Parathyroid adenoma (tissue), 2 donors: Measurements from ENCODE around the gene GID8.

ENCODE experiments used
- H2AFZ ChIP-seq: fragments of 300-600 bp; sonication (generic); one replicate; pipeline ENCODE4 v1.7.0; 2017; ENCODE audit warnings: antibody characterized with exemption, mild to moderate bottlenecking
- H3K27ac ChIP-seq: fragments of 300-600 bp; sonication (generic); one replicate; pipeline ENCODE4 v1.7.0; 2017
- H3K27me3 ChIP-seq: fragments of 300-600 bp; sonication (generic); one replicate; pipeline ENCODE4 v1.7.0; 2017; ENCODE audit warnings: low read length; ENCODE audit not compliant: control insufficient read depth, insufficient read depth
- H3K36me3 ChIP-seq: fragments of 300-600 bp; sonication (generic); one replicate; pipeline ENCODE4 v1.7.0; 2017; ENCODE audit warnings: low read length; ENCODE audit not compliant: control insufficient read depth, insufficient read depth
- H3K4me1 ChIP-seq: fragments of 300-600 bp; sonication (generic); one replicate; pipeline ENCODE4 v1.7.0; 2017; ENCODE audit warnings: control low read depth
- H3K4me2 ChIP-seq: fragments of 300-600 bp; sonication (generic); one replicate; pipeline ENCODE4 v1.7.0; 2017; ENCODE audit warnings: low read length
- H3K4me3 ChIP-seq: fragments of 300-600 bp; sonication (generic); one replicate; pipeline ENCODE4 v1.7.0; 2017; ENCODE audit warnings: low read depth, low read length
- H3K79me2 ChIP-seq: fragments of 300-600 bp; sonication (generic); one replicate; pipeline ENCODE4 v1.7.0; 2017; ENCODE audit warnings: control low read depth
- H3K9ac ChIP-seq: fragments of 300-600 bp; sonication (generic); one replicate; pipeline ENCODE4 v1.7.0; 2017; ENCODE audit warnings: mild to moderate bottlenecking
- H3K9me3 ChIP-seq: fragments of 300-600 bp; sonication (generic); one replicate; pipeline ENCODE4 v1.7.0; 2017; ENCODE audit warnings: low read length; ENCODE audit not compliant: control insufficient read depth
- TF ChIP-seq, protein P1 (sequence below): fragments of 300-600 bp; sonication (generic); IDR thresholded peaks from one replicate; pipeline ENCODE4 v1.7.0; 2017; ENCODE audit warnings: antibody characterized with exemption, mild to moderate bottlenecking
- donor health status: primary hyperparathyroidism.

Gene GID8

DNA sequence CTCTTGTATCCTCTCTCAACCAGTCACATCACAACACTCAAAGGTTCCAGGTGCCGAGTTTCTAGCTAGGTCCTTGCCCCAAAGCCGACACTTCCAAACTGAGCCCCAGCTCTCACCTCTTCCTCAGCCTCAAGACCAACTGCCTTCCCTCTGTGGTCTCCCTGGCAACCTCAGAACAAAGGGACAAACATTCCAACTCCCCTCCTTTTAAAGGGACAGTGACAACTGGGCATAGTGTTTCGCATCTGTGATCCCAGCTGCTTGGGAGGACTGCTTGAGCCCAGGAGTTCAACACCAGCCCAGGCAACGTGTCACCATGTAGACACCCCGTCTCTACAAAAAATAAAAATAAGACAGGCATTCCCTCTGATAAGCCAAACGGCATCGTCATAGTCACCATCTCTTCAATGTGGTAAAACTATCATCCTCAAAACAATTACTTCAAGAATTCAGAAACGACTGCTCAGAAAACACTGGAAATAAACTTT is 22.9 kb upstream of the GID8 start:
- Histone ChIP-seq H3K27ac (no peak overlapping the region), H3K9ac (no peak overlapping the region), H3K4me3 (no peak overlapping the region), H2AFZ (no peak overlapping the region), H3K4me2 (no peak overlapping the region), H3K27me3 (no peaks in the 10 kb centered on the region), H3K36me3 (no peaks in the 10 kb centered on the region), H3K79me2 (peaks cover 84% of the 10 kb centered on the region), H3K4me1 (peaks cover 16% of the 10 kb centered on the region), H3K9me3 (no peaks in the 10 kb centered on the region)
- TF ChIP-seq, protein P1, sequence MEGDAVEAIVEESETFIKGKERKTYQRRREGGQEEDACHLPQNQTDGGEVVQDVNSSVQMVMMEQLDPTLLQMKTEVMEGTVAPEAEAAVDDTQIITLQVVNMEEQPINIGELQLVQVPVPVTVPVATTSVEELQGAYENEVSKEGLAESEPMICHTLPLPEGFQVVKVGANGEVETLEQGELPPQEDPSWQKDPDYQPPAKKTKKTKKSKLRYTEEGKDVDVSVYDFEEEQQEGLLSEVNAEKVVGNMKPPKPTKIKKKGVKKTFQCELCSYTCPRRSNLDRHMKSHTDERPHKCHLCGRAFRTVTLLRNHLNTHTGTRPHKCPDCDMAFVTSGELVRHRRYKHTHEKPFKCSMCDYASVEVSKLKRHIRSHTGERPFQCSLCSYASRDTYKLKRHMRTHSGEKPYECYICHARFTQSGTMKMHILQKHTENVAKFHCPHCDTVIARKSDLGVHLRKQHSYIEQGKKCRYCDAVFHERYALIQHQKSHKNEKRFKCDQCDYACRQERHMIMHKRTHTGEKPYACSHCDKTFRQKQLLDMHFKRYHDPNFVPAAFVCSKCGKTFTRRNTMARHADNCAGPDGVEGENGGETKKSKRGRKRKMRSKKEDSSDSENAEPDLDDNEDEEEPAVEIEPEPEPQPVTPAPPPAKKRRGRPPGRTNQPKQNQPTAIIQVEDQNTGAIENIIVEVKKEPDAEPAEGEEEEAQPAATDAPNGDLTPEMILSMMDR = no peak

DNA sequence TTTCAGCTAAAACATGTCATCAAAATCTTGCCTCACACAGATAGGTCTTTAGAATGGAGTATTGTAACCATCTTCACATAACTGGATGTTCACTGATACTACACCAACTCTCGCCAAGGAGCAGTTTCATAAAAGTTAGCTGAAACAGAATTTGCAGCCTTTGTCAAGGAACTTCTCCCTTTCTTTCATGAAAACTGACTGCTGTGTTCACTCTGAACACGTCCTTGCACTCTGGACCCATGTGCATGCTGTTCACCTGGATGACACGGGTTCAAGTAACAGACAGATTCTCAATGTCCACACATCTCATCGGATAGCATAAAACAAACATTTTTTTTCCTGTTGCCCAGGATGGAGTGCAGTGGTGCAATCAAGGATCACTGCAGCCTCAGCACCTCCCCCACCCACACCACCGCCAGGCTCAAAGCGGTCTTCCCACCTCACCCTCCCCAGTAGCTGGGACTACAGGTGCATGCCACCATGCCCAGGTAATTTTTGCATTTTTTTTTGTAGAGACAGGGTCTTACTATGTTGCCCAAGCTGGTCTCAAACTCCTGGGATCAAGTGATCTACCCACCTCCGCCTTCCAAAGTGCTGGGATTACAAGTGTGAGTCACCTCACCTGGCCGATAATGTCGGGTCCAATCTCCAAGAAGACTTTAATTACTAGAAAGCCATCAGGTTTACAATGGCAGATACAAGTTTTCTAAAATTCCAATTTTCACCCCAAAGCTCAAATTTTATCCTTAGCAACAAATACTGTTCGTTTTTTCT is 21.1 kb upstream of the GID8 start:
- H3K36me3 ChIP-seq = no peaks in the 10 kb centered on the region
- H3K4me2 ChIP-seq = no peak overlapping the region
- no peaks in the 10 kb centered on the region for H3K27me3 ChIP-seq
- TF ChIP-seq, protein P1 = no peak
- H3K27ac ChIP-seq = no peak overlapping the region
- H2AFZ ChIP-seq = no peak overlapping the region
- H3K9me3 ChIP-seq = no peaks in the 10 kb centered on the region
- peaks cover 20% of the 10 kb centered on the region for H3K4me1 ChIP-seq
- H3K4me3 ChIP-seq = no peak overlapping the region
- H3K9ac ChIP-seq = no peak overlapping the region
- peaks cover 82% of the 10 kb centered on the region for H3K79me2 ChIP-seq

DNA sequence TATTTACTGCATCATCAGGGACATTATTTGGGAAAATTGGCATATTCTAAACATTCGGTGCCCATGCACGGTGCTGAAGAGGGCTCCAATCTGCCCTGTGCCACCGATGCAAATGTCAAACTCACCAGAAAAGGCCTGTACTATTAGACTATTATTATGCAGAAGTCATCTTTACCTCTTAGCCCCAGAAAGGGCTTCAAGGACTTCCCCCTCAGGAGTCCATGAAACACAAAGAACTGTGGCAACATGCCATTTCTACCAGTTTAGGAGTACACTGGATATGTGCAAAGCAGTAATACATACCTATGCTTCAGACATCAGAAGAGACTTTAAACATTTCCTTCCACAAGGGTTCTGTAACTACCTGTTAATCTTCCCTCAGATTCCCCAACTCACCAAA is 20.2 kb upstream of the GID8 start:
- Histone ChIP-seq H3K4me3 (no peak overlapping the region), H3K9ac (no peak overlapping the region), H3K4me1 (peaks cover 20% of the 10 kb centered on the region), H3K36me3 (no peaks in the 10 kb centered on the region), H2AFZ (no peak overlapping the region), H3K4me2 (no peak overlapping the region), H3K27me3 (no peaks in the 10 kb centered on the region), H3K79me2 (peaks cover 84% of the 10 kb centered on the region), H3K9me3 (no peaks in the 10 kb centered on the region), H3K27ac (no peak overlapping the region)
- TF ChIP-seq, protein P1 = no peak

DNA sequence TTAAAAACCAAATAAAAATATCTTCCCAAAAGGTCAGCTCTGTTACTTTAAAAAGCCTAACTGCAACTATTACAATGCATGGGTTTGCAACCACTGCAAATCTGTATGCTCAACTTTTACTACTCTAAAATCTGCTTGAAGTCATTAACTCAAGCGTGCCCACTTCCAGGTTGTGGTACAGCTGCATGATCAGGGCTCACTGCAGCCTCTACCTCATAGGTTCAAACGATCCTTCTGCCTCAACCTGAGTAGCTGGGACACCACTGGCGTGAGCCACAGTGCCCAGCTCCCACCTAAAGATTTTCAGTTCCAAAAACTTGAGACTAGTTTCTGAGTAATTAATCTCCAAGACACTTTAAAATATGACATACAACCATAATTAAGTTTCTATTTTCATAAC is 19.8 kb upstream of the GID8 start:
- Histone ChIP-seq H3K36me3 (no peaks in the 10 kb centered on the region), H3K9ac (no peak overlapping the region), H3K79me2 (peaks cover 86% of the 10 kb centered on the region), H3K27me3 (no peaks in the 10 kb centered on the region), H3K4me3 (no peak overlapping the region), H3K27ac (no peak overlapping the region), H3K4me2 (no peak overlapping the region), H3K4me1 (peaks cover 20% of the 10 kb centered on the region), H2AFZ (no peak overlapping the region), H3K9me3 (no peaks in the 10 kb centered on the region)
- TF ChIP-seq, protein P1 = no peak

DNA sequence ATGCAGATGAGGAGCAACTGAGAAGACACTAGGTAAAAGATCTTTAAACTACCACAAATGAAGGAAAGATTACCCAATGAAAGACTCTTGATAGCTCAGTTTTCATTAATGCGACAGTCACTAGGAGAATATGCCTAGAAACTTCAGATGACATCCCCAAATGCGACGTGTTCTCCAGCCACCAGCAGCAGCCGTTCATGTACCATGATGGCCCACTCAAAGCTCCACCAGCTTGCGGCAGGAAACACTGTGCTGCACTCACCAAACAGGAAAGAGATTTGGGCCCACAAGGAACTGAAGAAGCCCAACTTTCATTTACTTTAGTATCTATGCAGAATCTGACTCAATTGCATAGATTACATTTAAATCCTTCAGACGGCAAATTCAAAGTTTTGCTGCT is 19.1 kb upstream of the GID8 start:
- Histone ChIP-seq H3K9me3 (no peaks in the 10 kb centered on the region), H3K27me3 (no peaks in the 10 kb centered on the region), H3K4me3 (no peak overlapping the region), H3K4me2 (no peak overlapping the region), H2AFZ (no peak overlapping the region), H3K36me3 (no peaks in the 10 kb centered on the region), H3K4me1 (peaks cover 18% of the 10 kb centered on the region), H3K79me2 (peaks cover 86% of the 10 kb centered on the region), H3K9ac (no peak overlapping the region), H3K27ac (no peak overlapping the region)
- TF ChIP-seq, protein P1 = no peak
